GOT3 (cell line): ENCODE measurements around the gene F12.
"Not testable (repeated sequence)": the region's sequence is repeated elsewhere in the genome, so short reads cannot be mapped to it uniquely, and the experiment has no call there.

Source experiments
- DNase-seq: peaks from one replicate; lab custom pipeline; 2025; ENCODE audit warnings: mixed read lengths; lab: John Stamatoyannopoulos, UW

F12 gene

DNA sequence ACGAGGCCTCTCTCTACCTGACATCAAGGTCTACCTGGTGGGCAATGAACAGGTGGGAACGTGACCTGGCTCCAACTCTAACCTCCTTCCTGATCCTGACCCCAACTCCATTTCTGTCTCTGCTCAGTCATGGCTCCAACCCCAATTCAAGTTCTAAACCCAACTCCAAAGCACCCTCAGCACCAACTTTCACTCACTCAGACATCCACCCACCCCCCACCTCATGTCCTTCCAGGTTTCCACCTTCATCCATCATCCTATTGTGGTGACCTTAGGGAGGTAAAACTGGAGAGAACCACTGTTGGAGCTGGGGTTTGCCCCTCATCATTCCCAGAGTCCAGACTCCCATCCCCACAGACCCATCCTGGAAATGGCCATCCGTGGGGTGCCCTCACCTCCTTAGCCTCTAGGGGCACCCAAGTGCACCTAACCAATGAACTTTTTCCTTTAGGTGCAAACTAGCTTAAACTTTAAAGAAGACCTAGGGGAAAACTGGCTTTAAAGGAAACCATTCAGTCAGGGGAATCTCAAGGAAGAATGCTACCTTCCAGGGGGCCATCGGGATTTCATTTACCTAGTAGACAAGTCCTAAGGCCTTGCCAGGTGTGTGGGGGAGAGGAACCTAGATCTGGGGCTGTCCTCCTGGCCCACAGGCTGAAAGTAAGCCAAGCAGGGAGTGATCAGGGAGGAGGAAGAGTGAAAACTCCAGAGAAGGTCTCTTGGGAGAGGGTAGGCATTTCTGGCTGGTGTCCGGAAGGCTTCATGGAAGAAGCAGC lies 40.3 kb downstream of the F12 start:
- no peak for DNase-seq

DNA sequence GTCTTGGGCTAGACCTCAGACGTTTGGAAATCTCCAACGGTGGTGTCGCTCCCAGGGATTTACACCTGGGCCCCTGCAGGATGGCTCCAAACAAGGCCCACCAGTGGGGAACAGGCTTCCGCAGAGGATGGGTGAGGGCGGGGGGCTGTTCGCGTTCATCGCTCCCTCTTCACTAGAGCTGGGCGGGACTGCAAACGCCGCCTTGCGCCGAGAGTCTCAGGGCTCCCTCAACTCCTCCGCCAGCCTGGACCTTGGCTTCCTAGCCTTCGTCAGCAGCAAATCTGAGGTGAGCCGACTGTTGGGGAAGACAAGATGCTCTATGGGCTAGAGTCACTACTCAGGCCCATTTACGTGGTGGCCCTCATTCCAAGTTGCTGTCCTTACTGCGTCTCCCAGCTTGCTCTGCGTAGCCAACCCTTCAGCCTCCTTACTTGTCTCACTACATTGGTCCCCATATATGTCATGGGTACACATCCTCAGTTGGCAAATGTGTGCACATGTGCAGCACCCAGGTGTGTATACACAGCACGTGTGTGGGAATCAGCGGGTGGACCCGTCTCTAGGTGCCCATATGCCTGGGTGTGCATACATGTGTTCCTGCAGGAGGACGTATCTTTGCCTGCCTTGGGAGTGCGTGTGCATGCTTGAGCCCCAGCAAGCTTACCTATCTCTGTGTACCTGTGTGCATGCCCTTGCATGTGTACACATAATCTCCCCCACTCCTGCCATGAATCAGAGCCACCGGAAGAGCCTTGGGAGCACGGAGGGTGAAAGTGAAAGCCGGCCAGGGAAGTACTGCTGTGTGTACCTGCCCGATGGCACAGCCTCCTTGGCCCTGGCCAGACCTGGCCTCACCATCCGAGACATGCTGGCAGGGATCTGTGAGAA lies 41.1 kb downstream of the F12 start:
- no peak for DNase-seq

DNA sequence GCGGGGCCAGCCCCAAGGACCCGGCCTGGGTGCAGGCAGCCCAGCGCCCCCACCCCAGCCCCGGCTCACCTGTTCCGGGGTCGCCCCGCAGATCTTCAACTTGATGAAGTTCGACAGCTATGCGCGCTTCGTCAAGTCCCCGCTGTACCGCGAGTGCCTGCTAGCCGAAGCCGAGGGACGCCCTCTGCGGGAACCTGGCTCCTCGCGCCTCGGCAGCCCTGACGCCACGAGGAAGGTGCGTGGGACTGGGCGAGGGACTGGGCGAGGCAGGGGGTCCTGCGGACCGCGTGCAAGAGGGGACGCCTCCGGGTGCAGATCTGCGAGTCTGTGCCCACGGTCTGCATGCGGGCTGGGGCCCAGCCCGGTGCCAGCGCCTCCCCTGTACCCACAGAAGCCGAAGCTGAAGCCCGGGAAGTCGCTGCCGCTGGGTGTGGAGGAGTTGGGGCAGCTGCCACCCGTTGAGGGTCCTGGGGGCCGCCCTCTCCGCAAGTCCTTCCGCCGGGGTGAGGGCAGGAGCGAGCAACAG lies 42.0 kb downstream of the F12 start:
- DNase-seq: no peak

DNA sequence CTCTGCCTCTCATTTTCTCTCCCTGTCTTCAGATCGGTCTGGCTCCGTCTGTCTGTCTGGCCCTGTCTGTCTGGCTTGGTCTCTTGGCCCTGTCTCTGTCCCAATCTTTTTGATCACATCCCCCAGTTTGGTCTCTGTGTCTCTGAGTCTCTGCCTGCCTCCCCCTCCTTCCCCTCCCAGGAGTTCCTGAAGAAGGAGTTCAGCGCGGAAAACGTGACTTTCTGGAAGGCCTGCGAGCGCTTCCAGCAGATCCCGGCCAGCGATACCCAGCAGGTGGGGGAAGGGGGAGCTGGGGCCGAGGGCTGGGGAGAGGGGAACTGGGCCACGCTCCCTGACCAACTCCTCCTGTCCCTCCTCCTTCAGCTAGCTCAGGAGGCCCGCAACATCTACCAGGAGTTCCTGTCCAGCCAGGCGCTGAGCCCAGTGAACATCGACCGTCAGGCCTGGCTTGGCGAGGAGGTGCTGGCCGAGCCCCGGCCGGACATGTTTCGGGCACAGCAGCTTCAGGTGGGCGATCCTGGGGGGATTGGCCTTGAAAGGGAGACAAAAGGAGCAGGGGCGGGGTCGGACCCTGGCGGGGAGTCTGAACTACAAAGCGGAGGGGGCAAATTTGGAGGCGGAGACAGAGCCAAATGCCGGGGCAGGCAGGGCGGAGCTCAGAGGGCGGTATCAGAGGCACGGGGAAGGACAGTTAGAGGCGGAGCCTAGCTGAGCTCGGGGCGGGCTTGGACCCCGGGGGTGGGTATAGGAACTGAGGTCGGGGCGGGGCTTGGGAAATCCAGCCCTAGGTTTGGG lies 42.6 kb downstream of the F12 start:
- DNase-seq: no peak

DNA sequence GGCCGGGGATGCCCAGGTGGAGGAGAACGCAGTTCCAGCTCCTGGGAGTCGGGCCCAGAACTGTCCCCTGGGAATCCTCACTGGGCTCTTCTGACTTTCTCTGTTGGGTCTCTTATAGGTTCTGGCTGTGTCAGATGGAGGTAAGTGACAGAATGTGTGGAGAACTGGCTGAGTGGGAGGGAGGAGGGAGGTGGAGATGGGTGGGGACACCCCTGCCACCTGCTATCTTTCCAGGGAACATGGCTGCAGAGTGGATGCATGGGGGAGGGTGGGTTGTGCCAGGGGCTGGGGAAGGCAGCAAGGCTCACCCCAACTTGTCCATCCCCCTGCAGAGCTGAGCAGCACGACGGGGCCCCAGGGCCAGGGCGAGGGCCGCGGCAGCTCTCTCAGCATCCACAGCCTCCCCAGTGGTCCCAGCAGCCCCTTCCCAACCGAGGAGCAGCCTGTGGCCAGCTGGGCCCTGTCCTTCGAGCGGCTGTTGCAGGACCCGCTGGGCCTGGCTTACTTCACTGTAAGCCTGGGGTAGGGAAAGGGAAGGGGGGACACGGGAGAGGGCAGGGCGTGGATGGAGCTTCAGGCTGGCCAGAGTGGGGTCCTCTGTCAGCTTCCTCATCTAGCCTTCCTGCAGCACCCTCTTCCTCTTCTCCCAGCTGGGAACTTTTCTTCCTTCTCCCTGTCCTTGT lies 43.4 kb downstream of the F12 start:
- no peak for DNase-seq

DNA sequence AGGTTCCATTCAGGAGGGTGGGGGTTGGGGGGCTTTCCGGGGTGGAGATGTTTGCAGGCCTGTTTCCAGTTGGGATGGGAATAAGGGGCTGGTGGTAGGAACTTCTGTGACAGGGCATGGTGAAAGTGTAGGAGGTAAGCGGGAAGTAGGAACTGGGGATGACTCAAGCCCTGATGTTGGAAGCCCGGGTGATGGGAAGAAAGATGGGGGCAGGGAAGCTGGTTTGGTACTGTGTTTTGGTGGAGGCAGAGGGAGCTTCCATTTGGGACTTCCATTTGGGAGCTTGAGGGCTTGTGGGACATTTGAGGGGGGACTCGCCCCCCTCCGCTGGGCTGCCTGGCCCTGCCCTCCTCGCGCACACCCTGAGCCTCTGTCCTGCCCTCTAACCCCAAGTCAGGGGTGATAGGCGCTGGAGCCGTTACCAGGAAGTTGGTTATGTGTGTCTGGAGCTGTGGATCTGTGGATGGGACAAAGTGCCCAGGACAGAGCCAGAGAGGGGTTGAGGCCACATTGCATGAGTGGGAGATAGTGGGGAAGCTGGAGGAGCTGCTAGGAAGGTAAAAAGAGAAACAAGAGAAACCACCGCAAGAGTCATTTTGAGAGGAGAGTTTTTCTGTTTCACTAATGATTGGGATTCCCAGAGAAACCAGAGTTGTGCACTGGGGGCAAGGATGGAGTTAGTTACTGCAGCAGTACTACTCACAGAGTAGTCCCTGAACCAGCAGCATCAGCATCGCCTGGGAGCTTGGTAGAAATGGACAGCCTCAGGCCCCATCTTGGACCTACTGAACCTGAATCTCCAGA lies 45.0 kb downstream of the F12 start:
- DNase-seq: no peak

DNA sequence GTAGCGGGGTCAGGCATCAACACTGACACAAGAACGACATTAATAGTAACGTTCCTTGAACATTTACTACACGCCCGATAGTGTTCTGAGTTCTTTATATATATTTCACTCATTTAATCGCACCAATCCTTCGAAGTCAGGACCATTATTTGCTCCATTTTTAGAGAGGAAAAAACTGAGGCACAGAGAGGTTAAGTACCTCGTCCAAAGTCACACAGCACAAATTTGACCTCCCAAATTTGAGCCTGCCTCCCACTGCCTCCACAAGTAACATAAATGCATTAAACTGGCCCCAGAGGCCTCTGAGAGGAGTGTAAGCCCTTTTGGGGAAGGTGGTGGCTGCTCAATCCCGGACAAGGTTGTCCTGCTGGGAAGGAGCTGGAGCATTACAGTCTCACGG lies 45.8 kb downstream of the F12 start:
- DNase-seq: no peak

DNA sequence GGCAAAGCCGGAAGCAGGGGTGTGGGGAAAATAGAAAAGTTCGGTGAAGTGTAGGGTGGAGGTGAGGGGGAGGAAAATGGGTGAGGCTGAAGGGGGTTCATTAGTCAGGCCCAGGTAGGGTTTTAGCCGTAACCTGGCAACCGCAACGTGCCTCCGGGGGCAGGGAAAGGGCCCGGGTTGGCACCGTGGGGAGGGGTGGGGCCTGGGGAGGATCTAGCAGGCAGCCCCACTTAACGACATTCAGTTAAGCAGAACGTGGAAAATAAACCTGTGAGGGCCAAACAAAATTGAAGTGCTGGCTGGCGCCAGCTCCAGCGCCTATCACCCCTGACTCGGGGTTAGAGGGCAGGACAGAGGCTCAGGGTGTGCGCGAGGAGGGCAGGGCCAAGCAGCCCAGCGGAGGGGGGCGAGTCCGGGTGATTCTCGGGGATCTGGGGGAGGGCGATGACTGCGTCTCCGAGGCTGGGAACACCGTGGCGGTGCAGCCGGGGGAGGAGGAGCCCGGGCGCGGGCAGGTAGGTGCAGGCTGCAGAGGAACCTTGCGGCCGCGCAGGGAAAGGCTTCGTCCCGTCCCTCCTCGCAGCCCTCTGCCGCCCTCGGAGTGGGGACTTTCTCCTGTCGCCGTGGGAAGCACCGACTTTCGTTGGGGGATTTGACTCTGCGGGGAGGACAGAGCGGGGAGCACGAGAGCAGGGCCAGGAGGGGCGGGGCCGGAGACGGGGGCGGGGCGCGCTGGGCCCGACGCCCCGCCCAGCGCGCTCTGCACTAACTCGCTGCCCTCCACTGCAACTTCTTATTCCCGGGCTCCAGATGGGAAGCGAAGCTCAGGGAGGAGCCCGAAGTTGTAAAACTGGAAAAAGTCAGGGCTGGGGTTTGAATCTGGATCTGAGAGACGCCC lies 46.5 kb downstream of the F12 start:
- no peak for DNase-seq

DNA sequence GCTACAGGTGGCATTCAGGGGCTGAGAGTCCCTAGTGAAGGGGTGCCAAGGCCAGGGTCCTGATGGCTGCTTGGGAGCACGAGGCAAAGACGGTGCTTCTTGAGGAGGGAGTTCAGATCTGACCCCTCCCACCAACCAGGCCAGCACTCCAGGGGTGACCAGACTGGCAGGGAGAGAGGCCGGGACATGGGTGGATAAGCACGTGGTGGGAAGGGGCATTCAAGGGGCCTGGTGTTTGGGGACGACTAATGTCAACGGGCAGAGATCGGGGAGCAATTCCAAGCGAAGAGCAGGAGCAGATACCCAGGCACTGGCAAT lies 47.1 kb downstream of the F12 start:
- DNase-seq: no peak

DNA sequence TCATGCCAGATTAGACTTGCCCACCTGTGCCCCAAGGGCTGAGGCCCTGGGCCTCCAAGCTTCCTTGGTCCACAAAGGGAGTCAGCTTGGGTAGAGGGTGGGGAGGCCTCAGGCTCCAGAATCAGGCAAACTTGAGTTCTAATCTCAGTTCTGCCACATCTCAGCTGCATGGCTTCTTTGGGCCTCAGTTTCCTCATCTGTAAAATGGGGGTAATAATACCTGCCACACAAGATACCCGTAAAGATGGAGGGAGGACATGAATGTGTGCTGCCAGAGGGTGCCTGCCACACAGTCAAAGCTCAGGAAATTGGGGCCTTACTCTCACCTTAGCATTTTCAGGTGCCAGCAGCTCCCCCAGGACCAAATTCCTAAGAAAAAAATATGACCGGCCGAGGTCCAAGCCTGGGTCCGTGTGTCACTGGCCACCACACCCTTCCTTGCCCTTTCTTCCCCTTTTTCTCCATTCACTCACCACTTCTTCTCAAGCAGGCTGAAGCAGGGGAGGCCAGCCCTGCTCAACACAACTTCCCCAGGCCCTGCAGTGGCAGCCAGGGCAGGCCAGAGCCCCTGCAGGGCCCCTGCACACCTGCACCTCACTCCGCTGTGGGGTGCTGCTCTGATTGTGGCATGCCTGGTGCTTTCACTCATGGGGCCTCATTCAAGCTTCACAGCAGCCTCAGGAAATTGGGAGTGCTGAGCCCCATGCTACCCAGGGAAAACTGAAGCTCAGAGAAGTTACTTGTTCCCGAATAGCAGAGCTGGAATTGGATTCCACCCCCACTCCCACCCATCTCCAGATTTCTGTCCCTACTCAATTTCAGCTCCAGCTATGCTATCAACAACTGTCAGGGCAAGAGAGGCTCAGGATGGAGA lies 47.7 kb downstream of the F12 start:
- no peak for DNase-seq

DNA sequence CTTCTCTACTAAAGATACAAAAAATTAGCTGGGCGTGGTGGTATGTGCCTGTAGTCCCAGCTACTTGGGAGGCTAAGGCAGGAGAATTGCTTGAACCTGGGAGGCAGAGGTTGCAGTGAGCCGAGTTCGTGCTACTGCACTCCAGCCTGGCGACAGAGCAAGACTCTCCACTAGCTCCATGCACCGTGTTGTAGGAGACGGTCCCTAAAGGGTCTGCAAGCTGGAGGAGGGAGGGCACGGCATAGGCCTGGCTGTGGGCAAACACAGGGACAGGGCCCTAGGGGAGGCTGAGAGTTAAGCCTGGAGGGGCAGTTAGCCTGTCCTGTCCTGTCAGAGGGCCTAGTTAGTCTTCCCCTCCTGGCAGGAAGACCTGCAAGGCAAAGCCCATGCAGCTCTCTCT lies 48.6 kb downstream of the F12 start:
- not testable (repeated sequence) for DNase-seq

DNA sequence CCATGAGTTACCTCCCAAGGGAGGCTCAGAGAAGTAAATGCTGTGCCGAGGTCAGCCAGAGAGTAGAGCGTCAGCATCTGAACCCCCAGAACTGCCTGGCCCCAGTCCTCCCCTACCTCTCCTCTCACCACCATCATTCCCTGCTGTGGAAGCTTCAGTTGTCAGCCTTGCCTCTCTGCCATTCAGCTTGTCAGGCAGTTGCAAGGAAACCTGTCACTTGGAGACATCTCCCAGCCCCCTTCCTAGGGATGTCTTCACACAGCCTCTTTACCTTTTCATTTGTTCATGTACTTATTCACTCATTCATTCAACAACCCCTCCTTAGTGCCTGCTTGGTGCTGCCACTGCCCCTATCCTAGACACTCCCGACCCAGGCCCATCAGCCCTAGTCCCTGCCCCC lies 49.5 kb downstream of the F12 start:
- no peak for DNase-seq

DNA sequence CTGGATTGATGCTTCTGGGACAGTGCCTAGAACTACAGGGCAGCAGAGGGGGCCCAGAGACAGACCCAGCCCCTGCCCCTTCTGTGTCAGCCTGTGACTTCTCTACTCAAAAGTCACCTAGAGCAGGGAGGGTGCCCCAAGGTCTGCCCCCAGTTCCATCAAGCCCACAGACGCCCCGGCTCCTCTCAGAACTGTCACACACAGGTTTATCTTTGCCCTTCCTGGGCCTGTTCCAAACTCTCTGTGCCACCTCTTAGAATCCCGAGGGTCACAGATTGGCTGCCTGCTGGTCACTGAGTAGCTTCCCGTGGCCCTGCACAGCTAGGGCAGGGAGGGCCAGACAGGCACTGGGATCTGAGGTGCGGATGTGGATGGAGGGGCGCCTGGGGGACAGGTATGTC lies 49.9 kb downstream of the F12 start:
- DNase-seq: no peak

DNA sequence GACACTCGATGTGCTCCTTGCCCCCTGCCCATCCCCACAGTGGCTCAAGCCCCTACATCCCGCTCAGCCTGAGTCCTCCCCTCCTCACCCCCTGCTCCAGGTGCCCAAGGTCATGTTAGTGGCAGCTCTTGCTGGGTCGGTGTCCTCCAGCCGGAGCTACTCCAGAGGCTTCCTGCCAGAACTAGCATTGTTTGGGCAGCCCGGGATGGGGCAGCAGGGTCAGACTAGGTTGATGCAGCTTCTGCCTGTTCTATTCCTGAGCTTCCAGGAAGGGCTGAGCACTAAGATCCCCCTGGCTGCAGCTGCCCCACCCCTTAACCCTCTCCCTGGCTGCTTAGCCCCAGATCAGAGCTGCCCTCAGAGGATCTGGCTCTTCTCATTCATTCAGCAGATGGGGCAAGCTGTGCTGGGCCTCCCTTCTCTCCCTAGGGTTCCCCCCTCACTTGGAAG lies 51.0 kb downstream of the F12 start:
- no peak for DNase-seq

DNA sequence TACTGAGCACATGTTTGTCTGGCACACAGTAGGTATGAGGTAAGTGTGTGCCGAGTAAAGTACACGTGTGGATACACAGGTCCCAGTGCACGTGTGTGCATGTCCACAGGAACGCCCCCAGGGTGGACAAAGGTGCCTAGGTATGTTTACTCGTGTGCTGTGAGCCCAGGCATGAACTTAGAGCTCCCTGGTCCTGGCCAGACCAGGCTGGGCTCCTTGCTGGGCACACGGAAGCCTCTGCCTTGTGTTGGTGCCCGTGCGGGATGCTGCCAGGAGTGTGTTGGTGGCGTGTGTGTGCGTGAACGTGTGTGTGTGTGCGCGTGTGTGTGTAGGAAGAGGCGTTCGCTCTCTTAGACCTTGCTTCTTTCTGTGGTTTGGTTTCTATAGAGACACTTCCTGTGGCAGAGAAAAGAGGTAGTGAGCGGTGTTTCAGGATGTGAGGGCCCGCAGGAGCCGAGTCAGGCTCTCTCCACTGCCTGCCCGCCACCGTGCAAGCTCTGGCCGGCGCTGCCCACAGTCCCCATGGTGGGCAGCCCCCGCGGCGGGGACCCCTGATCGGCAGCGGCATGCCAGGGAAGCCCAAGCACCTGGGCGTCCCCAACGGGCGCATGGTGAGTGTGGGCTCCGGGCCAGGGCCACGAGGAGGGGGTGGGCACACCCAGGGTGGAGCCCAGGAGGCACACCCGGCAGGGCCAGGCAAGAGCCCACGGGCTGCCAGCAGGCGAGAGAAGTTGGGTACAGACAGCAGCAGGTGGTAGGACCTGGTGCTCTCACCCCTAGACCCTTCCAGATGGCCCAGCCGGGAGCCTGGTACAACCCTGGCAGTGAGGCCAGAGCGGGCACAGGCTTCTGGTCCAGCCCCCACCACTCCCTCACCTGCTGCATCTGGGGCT lies 51.7 kb downstream of the F12 start, which contains the start of gene RGS14:
RGS14 (plus strand) TSS at position 466 of the 893 bp plus-strand sequence; CDS start at position 567, 101 bp downstream.
- DNase-seq: no peak

DNA sequence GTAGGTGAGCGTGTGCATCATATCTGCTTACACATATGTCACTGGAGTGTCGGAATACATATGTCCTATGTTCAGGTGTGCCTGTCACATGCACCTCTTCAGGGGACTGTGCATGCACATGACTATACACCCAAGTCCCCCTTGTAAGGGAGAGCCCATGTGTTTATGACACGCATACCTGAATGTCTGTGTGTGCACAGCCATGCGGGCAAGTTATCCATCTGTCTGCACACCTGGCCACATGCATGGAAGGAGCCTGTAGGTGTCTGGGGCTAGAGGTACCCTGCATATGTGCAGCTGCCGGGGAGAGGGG lies 52.3 kb downstream of the F12 start:
- no peak for DNase-seq

DNA sequence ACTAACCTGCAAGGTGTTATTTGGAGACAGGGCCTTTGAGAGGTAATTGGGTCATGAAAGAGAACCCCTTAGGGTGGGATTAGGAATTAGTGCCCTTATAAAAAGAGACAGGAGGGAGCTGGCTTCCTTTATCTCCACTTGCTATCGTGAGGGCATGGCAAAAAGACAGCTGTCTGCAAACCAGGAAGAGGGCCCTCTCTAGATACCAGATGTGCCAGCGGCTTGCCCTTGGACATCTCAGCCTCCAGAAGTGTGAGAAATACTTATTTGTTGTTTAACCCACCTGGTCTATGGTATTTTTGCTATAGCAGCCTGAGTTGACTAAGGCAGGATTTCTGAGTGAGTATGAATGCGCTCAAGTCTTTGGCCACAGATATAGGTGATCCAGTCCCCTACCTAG lies 52.6 kb downstream of the F12 start:
- DNase-seq: no peak

DNA sequence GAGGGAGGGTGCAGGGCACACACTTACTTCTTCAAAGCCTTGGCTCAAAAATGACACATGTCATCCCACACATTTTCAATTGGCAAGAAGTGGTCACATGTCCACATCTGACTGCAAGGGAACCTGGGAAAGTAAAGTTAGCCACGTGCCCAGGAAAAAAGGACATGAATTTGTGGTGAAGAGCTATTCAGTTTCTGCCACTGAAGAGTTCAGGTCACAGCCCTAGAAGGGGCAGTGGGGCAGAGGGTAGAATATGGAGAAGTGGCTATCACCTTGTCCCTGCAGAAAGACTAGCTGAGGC lies 53.5 kb downstream of the F12 start:
- no peak for DNase-seq
